Measurements from ENCODE around the gene DPY19L1.
A peak's percentile ranks its signal among the peaks of the same experiment; 100 is the strongest.
"Not testable (repeated sequence)": the region's sequence is repeated elsewhere in the genome, so short reads cannot be mapped to it uniquely, and the experiment has no call there.

The DPY19L1 gene

GRCh38 chr7:34982371-34983019, 54.8 kb downstream of the DPY19L1 start:
- H3K4me3 ChIP-seq (ENCODE audit: low read depth, low read length), result no peak overlapping the region
- no peak for TF ChIP-seq CTCF (IDR thresholded peaks at IDR 0.05; ENCODE audit: insufficient read depth, low read depth, low read length, missing control alignments)
- DNase-seq (ENCODE audit: low read depth), result peak; percentile 12

GRCh38 chr7:34979124-34979523, 58.2 kb downstream of the DPY19L1 start:
- not testable (repeated sequence) for DNase-seq (ENCODE audit: low read depth); H3K4me3 ChIP-seq (ENCODE audit: low read depth, low read length)

GRCh38 chr7:34973400-34973760, 63.9 kb downstream of the DPY19L1 start:
- H3K4me3 ChIP-seq (ENCODE audit: low read depth, low read length), result no peak overlapping the region
- DNase-seq (ENCODE audit: low read depth), result no peak
- no peak for TF ChIP-seq CTCF (IDR thresholded peaks at IDR 0.05; ENCODE audit: insufficient read depth, low read depth, low read length, missing control alignments)

GRCh38 chr7:34972739-34973399, 64.4 kb downstream of the DPY19L1 start:
- H3K4me3 ChIP-seq (ENCODE audit: low read depth, low read length); DNase-seq (ENCODE audit: low read depth): not testable (repeated sequence)

- not testable (repeated sequence) for DNase-seq (ENCODE audit: low read depth); H3K4me3 ChIP-seq (ENCODE audit: low read depth, low read length)
Observed at GRCh38 chr7:34967818-34968217, 69.5 kb downstream of the DPY19L1 start.

GRCh38 chr7:34966504-34966903, 70.8 kb downstream of the DPY19L1 start:
- DNase-seq (ENCODE audit: low read depth); H3K4me3 ChIP-seq (ENCODE audit: low read depth, low read length): not testable (repeated sequence)

GRCh38 chr7:34958021-34958420, 79.3 kb downstream of the DPY19L1 start:
- H3K4me3 ChIP-seq (ENCODE audit: low read depth, low read length), result no peak overlapping the region
- no peak for DNase-seq (ENCODE audit: low read depth)
- no peak for TF ChIP-seq CTCF (IDR thresholded peaks at IDR 0.05; ENCODE audit: insufficient read depth, low read depth, low read length, missing control alignments)

- TF ChIP-seq CTCF (IDR thresholded peaks at IDR 0.05; ENCODE audit: insufficient read depth, low read depth, low read length, missing control alignments), result no peak
- DNase-seq (ENCODE audit: low read depth), result no peak
- H3K4me3 ChIP-seq (ENCODE audit: low read depth, low read length), result no peak overlapping the region
Observed at GRCh38 chr7:34952822-34953221, 84.5 kb downstream of the DPY19L1 start.

GRCh38 chr7:34949361-34949760, 87.9 kb downstream of the DPY19L1 start:
- DNase-seq (ENCODE audit: low read depth), result no peak
- H3K4me3 ChIP-seq (ENCODE audit: low read depth, low read length), result no peak overlapping the region

GRCh38 chr7:34947427-34947826, 89.9 kb downstream of the DPY19L1 start:
- DNase-seq (ENCODE audit: low read depth); H3K4me3 ChIP-seq (ENCODE audit: low read depth, low read length): not testable (repeated sequence)

More at GRCh38 chr7:34949361-34949760, 87.9 kb downstream of the DPY19L1 start:
- no peak for TF ChIP-seq CTCF (IDR thresholded peaks at IDR 0.05; ENCODE audit: insufficient read depth, low read depth, low read length, missing control alignments)
